Measurements from ENCODE around the gene CYBA.
A peak's percentile ranks its signal among the peaks of the same experiment; 100 is the strongest.

CYBA gene

GRCh38 chr16:88665148-88665547, 14.3 kb upstream of the CYBA start:
- no peak for TF ChIP-seq CTCF (conservative IDR thresholded peaks at IDR 0.05; ENCODE audit: low read depth)
- DNase-seq (ENCODE audit: low spot score), result no peak
- POLR2A ChIA-PET (ENCODE audit: low non-redundant PET), result interaction anchor here (0.6 kb wide), 1 partner anchor 15 kb away, joined by 3 read pairs; no protein-coding TSS in a partner anchor
- CTCF ChIA-PET, result interaction anchor here (0.7 to 1.2 kb wide), 3 partner anchors 20 to 104 kb away, joined by 3 to 12 read pairs (median 5); no protein-coding TSS in a partner anchor
- no peak overlapping the region for H3K27ac ChIP-seq

GRCh38 chr16:88662843-88663606, 12.2 kb upstream of the CYBA start, which contains the start of gene MVD:
TSS of gene MVD (minus strand) at chr16:88663091. CDS start at chr16:88663080, 11 bp downstream.
- ChIA-PET POLR2A (ENCODE audit: low non-redundant PET) (interaction anchor here (0.7 kb wide), 1 partner anchor 12 kb away, joined by 3 read pairs; no protein-coding TSS in a partner anchor), CTCF (interaction anchor here (0.6 kb wide), 1 partner anchor 103 kb away, joined by 3 read pairs; no protein-coding TSS in a partner anchor)
- H3K27ac ChIP-seq, result peak within 1 kb of the TSS; percentile 82
- no peak for TF ChIP-seq CTCF (conservative IDR thresholded peaks at IDR 0.05; ENCODE audit: low read depth)
- DNase-seq (ENCODE audit: low spot score), result peak; percentile 99

GRCh38 chr16:88662222-88662842, 11.5 kb upstream of the CYBA start:
- H3K27ac ChIP-seq, result peak overlapping the region; percentile 82
- POLR2A ChIA-PET (ENCODE audit: low non-redundant PET), result interaction anchor here (0.7 kb wide), 1 partner anchor 11 kb away, joined by 3 read pairs; no protein-coding TSS in a partner anchor
- CTCF ChIA-PET, result interaction anchor here (0.6 kb wide), 1 partner anchor 102 kb away, joined by 3 read pairs; no protein-coding TSS in a partner anchor
- TF ChIP-seq CTCF (conservative IDR thresholded peaks at IDR 0.05; ENCODE audit: low read depth), result no peak
- no peak for DNase-seq (ENCODE audit: low spot score)

GRCh38 chr16:88661468-88661867, 10.6 kb upstream of the CYBA start:
- TF ChIP-seq CTCF (conservative IDR thresholded peaks at IDR 0.05; ENCODE audit: low read depth), result no peak
- DNase-seq (ENCODE audit: low spot score), result no peak
- ChIA-PET POLR2A (ENCODE audit: low non-redundant PET) (no interaction called here), CTCF (no interaction called here)
- peak overlapping the region; percentile 57 for H3K27ac ChIP-seq

- POLR2A ChIA-PET (ENCODE audit: low non-redundant PET), result no interaction called here
- TF ChIP-seq CTCF (conservative IDR thresholded peaks at IDR 0.05; ENCODE audit: low read depth), result no peak
- no peak for DNase-seq (ENCODE audit: low spot score)
- CTCF ChIA-PET, result no interaction called here
- peak overlapping the region; percentile 28; the same call in 1 of the 2 replicates for H3K27ac ChIP-seq
Measured at GRCh38 chr16:88659160-88659559, 8.3 kb upstream of the CYBA start.

GRCh38 chr16:88658714-88659113, 7.9 kb upstream of the CYBA start:
- ChIA-PET CTCF (no interaction called here), POLR2A (ENCODE audit: low non-redundant PET) (no interaction called here)
- H3K27ac ChIP-seq, result no peak overlapping the region
- no peak for TF ChIP-seq CTCF (conservative IDR thresholded peaks at IDR 0.05; ENCODE audit: low read depth)
- DNase-seq (ENCODE audit: low spot score), result no peak
